K562 (cell line): Measurements from ENCODE around the gene DCAF4L1. TPM values are rescaled to one million over a fixed set of nuclear protein-coding genes. Genes with fewer than 3 reads are reported as not detected.

Experiments used
- BCOR ChIP-seq: fragments of 450-650 bp; IDR thresholded peaks from 2 replicates; pipeline ENCODE4 v1.6.1; 2016
- CBFB ChIP-seq: sonication (generic); formaldehyde crosslinking; IDR thresholded peaks from 2 replicates; pipeline ENCODE4 v1.4.0; 2020; ENCODE audit warnings: mild to moderate bottlenecking, missing genetic modification reagents
- HMG20B ChIP-seq: fragments of 250-450 bp; sonication (Bioruptor Pico); IDR thresholded peaks from 2 replicates; pipeline ENCODE4 v1.5.0; 2021; ENCODE audit warnings: mild to moderate bottlenecking
- MXD1 ChIP-seq: fragments of 250-450 bp; sonication (Bioruptor Pico); IDR thresholded peaks from 2 replicates; pipeline ENCODE4 v1.8.0; 2021; ENCODE audit warnings: borderline replicate concordance, mild to moderate bottlenecking, moderate library complexity; ENCODE audit not compliant: poor library complexity, severe bottlenecking
- NCOA2 ChIP-seq, 2 experiments: fragments of 450-650 bp; IDR thresholded peaks; 2 replicates each; pipeline ENCODE4 v1.6.1; 2018; ENCODE audit warnings: mild to moderate bottlenecking in 2 of 2, moderate library complexity in 1 of 2; ENCODE audit not compliant: partially characterized antibody in 2 of 2
- NELFE ChIP-seq: IDR thresholded peaks from 2 replicates; pipeline ENCODE4 v1.6.1; 2011; ENCODE audit warnings: mild to moderate bottlenecking; ENCODE audit not compliant: insufficient read depth, insufficient read length
- PHB2 ChIP-seq: fragments of 450-650 bp; IDR thresholded peaks from 2 replicates; pipeline ENCODE4 v1.6.1; 2017; ENCODE audit warnings: low read depth
- PKNOX1 ChIP-seq: fragments of 450-650 bp; IDR thresholded peaks from 2 replicates; pipeline ENCODE4 v1.6.1; 2016
- SIN3B ChIP-seq: fragments of 450-650 bp; IDR thresholded peaks from 2 replicates; pipeline ENCODE4 v1.6.1; 2017; ENCODE audit warnings: low read depth, mild to moderate bottlenecking, moderate library complexity
- SOX6 ChIP-seq: fragments of 450-650 bp; IDR thresholded peaks from 2 replicates; pipeline ENCODE4 v1.6.1; 2014; ENCODE audit warnings: mild to moderate bottlenecking
- THRAP3 ChIP-seq: fragments of 450-650 bp; IDR thresholded peaks from 2 replicates; pipeline ENCODE4 v1.6.1; 2016; ENCODE audit warnings: mild to moderate bottlenecking, inconsistent platforms, borderline replicate concordance
- ZKSCAN3 ChIP-seq: fragments of 250-450 bp; sonication (Bioruptor Pico); IDR thresholded peaks from 2 replicates; pipeline ENCODE4 v1.4.0; 2020
- polyA plus RNA-seq, 8 experiments: library from polyadenylated mRNA; depleted of rRNA in 4 of 8; stranded (reverse) in 5 of 8; unstranded in 3 of 8; fragments of >200 nt; fragmentation: Nextera tagmentation in 2 of 8; fragmentation: Illumina TruSeq in 1 of 8; extraction: Ambion mirVana in 2 of 8; extraction: Trizol in 1 of 8; gene quantifications; 2 replicates each; pipeline versions ENCODE4 v1.2.1 to v1.2.3, GENCODE V29; 2011 to 2014; ENCODE audit warnings: inconsistent platforms in 1 of 8, missing spikeins in 1 of 8
- total RNA-seq, 7 experiments: library from RNA; depleted of rRNA in 6 of 7; stranded (reverse); fragments of >200 nt in 6 of 7; fragmentation: Illumina TruSeq in 2 of 7; extraction: Trizol in 2 of 7; gene quantifications; 2 replicates each; pipeline versions ENCODE4 v1.2.1 to v1.2.3, GENCODE V29; 2011 to 2021; ENCODE audit warnings: low replicate concordance in 1 of 7
- TF ChIP-seq, protein P1 (sequence below), 2 experiments: fragments of 200-800 bp in 1 of 2; sonication (Bioruptor generic) in 1 of 2; sonication (generic) in 1 of 2; formaldehyde crosslinking in 1 of 2; IDR thresholded peaks in 1 of 2; conservative IDR thresholded peaks in 1 of 2; 2 replicates each; pipeline versions ENCODE4 v1.5.0 to v1.6.1; 2016 to 2020; ENCODE audit warnings: missing compliant biosample characterization in 1 of 2, missing genetic modification characterization in 1 of 2, missing genetic modification reagents in 1 of 2
- TF ChIP-seq, protein P2 (sequence below): fragments of 450-650 bp; IDR thresholded peaks from 2 replicates; pipeline ENCODE4 v1.6.1; 2016; ENCODE audit warnings: mild to moderate bottlenecking
- TF ChIP-seq, protein P3 (sequence below): sonication (generic); formaldehyde crosslinking; IDR thresholded peaks from 2 replicates; pipeline ENCODE4 v1.8.0; 2022; ENCODE audit warnings: mild to moderate bottlenecking, missing genetic modification reagents

DCAF4L1 gene
- total and polyA plus RNA-seq, 9 of the 15 experiments (the other 6 are each of a cell fraction or from before 2014, with no cell fraction given), result 0.17 to 0.64 (median 0.36) TPM

- TF ChIP-seq THRAP3 (no peak), ZKSCAN3 (no peak), CBFB (no peak), MXD1 (CRISPR knock-in tag) (no peak), NCOA2 (IDR thresholded peaks at IDR 0.05; ENCODE audit: partially characterized antibody in 2 of 2) (no peak), SOX6 (no peak), HMG20B (CRISPR knock-in tag) (no peak), BCOR (0 out of 2 replicates have a peak, but pooled peaks have one; percentile 18), PKNOX1 (peak; percentile 58), SIN3B (0 out of 2 replicates have a peak, but pooled peaks have one; percentile 26), PHB2 (peak; percentile 17; the same call in 1 of the 2 replicates), NELFE (no peak)
- TF ChIP-seq, protein P1, sequence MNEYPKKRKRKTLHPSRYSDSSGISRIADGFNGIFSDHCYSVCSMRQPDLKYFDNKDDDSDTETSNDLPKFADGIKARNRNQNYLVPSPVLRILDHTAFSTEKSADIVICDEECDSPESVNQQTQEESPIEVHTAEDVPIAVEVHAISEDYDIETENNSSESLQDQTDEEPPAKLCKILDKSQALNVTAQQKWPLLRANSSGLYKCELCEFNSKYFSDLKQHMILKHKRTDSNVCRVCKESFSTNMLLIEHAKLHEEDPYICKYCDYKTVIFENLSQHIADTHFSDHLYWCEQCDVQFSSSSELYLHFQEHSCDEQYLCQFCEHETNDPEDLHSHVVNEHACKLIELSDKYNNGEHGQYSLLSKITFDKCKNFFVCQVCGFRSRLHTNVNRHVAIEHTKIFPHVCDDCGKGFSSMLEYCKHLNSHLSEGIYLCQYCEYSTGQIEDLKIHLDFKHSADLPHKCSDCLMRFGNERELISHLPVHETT (CRISPR knock-in tag; conservative IDR thresholded peaks at IDR 0.05 in 1 of 2, IDR thresholded peaks at IDR 0.05 in 1 of 2), result no peak
- TF ChIP-seq, protein P2, sequence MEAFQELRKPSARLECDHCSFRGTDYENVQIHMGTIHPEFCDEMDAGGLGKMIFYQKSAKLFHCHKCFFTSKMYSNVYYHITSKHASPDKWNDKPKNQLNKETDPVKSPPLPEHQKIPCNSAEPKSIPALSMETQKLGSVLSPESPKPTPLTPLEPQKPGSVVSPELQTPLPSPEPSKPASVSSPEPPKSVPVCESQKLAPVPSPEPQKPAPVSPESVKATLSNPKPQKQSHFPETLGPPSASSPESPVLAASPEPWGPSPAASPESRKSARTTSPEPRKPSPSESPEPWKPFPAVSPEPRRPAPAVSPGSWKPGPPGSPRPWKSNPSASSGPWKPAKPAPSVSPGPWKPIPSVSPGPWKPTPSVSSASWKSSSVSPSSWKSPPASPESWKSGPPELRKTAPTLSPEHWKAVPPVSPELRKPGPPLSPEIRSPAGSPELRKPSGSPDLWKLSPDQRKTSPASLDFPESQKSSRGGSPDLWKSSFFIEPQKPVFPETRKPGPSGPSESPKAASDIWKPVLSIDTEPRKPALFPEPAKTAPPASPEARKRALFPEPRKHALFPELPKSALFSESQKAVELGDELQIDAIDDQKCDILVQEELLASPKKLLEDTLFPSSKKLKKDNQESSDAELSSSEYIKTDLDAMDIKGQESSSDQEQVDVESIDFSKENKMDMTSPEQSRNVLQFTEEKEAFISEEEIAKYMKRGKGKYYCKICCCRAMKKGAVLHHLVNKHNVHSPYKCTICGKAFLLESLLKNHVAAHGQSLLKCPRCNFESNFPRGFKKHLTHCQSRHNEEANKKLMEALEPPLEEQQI, result no peak
- TF ChIP-seq, protein P3, sequence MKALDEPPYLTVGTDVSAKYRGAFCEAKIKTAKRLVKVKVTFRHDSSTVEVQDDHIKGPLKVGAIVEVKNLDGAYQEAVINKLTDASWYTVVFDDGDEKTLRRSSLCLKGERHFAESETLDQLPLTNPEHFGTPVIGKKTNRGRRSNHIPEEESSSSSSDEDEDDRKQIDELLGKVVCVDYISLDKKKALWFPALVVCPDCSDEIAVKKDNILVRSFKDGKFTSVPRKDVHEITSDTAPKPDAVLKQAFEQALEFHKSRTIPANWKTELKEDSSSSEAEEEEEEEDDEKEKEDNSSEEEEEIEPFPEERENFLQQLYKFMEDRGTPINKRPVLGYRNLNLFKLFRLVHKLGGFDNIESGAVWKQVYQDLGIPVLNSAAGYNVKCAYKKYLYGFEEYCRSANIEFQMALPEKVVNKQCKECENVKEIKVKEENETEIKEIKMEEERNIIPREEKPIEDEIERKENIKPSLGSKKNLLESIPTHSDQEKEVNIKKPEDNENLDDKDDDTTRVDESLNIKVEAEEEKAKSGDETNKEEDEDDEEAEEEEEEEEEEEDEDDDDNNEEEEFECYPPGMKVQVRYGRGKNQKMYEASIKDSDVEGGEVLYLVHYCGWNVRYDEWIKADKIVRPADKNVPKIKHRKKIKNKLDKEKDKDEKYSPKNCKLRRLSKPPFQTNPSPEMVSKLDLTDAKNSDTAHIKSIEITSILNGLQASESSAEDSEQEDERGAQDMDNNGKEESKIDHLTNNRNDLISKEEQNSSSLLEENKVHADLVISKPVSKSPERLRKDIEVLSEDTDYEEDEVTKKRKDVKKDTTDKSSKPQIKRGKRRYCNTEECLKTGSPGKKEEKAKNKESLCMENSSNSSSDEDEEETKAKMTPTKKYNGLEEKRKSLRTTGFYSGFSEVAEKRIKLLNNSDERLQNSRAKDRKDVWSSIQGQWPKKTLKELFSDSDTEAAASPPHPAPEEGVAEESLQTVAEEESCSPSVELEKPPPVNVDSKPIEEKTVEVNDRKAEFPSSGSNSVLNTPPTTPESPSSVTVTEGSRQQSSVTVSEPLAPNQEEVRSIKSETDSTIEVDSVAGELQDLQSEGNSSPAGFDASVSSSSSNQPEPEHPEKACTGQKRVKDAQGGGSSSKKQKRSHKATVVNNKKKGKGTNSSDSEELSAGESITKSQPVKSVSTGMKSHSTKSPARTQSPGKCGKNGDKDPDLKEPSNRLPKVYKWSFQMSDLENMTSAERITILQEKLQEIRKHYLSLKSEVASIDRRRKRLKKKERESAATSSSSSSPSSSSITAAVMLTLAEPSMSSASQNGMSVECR (CRISPR knock-in tag), result no peak
These were observed 10.6 kb downstream of the DCAF4L1 start (continued) for GRCh38 chr4:41991916-41992767.
